ENCODE measurements around the gene BBS4.
"Not testable (repeated sequence)": the region's sequence is repeated elsewhere in the genome, so short reads cannot be mapped to it uniquely, and the experiment has no call there.

BBS4 gene

DNA sequence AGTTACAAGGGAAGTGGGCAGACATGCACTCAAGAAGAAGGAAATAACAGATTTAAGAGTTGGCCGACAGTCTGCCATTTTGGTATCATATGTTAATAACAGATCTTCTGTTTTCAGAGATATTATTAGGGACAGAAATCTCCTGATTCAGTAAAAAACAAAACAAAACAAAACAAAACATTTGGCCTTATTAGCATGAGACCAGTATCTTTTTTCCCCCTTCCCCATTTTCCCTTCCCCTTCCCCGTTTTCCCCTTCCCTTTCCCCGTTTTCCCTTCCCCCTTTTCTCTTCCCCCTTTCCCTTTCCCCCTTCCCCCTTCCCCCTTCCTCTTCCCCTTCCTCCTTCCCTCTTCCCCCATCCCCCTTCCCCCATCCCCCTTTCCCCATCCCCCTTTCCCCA lies 39.4 kb downstream of the BBS4 start:
- DNase-seq (ENCODE audit: low read depth in 1 of 2, low spot score in 1 of 2), result no peak
- TF ChIP-seq JUND (IDR thresholded peaks at IDR 0.05; ENCODE audit: low read depth), result no peak
- in situ Hi-C loops (cut with HindIII; ENCODE audit: low pct_unique_long_range_greater_than_20kb, low sequenced_read_pairs), result no loop called here

DNA sequence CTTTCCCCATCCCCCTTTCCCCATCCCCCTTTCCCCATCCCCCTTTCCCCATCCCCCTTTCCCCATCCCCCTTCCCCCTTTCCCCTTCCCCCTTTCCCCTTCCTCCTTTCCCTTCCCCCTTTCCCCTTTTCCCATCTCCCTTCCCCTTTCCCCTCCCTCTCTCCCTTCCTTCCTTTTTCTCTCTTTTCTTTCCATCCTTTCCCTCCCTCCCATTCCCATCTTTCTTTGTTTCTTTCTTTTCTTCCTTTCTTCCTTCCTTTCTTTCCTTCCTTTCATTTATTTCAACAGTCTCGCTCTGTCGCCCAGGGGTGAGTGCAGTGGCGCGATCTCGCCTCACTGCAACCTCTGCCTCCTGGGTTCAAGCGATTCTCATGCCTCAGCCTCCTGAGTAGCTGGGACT lies 39.8 kb downstream of the BBS4 start:
- DNase-seq (ENCODE audit: low read depth in 1 of 2, low spot score in 1 of 2); in situ Hi-C loops (cut with HindIII; ENCODE audit: low pct_unique_long_range_greater_than_20kb, low sequenced_read_pairs): not testable (repeated sequence)

DNA sequence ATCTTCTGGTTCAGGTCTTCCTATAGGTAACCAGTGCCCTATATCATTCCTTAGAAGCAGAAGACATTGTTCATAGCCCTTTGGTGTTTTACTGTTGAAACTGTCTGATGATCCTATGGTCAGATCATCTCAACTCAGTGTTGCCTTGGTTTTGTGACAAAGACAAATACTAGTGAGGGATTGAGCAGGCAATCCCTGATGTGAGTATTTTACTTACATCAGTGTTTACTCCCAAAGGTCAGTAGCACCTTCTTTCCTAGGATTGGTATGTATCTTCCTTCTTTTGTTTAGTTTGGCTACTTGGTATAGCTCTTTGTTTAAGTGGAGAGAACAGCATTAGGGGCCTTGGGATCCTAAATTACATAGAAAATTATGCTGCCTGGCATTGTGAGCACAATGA lies 41.1 kb downstream of the BBS4 start:
- DNase-seq (ENCODE audit: low read depth in 1 of 2, low spot score in 1 of 2), result no peak
- in situ Hi-C loops (cut with HindIII; ENCODE audit: low pct_unique_long_range_greater_than_20kb, low sequenced_read_pairs), result no loop called here
- no peak for TF ChIP-seq JUND (IDR thresholded peaks at IDR 0.05; ENCODE audit: low read depth)

DNA sequence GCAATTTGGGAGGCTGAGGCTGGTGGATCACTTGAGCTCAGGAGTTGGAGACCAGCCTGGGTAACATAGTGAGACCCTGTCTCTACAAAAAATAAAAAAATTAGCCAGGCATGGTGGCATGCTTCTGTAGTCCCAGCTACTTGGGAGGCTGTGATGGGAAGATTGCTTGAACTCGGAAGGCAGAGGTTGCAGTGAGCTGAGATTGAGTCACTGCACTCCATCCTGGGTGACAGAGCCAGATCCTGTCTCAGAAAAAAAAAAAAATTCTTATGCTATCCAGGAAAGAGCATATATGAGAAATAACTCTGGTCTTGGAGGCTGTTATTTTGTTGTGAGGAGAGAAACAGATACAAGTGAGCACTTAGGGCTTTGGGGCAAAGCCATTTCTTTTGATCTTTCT lies 42.2 kb downstream of the BBS4 start:
- DNase-seq (ENCODE audit: low read depth in 1 of 2, low spot score in 1 of 2); in situ Hi-C loops (cut with HindIII; ENCODE audit: low pct_unique_long_range_greater_than_20kb, low sequenced_read_pairs): not testable (repeated sequence)

DNA sequence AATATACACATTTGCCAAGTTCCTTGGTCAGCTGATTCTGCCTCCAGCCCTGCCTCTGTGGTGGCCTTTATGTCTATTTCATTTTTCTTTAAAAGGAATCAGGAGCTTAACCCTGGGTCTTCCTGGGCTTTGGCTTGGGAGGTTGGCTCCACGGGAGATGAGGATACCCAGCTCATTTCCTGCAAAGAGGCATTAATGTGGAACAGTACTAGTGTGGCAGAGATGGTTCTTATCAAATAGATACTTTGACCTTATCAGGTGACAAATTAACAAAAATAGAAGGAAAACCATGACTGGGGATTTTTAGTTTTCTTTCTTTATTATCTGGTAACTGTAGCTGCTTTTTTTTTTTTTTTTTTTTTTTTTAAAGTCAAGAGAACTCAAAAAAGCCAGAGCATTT lies 42.8 kb downstream of the BBS4 start:
- no peak for DNase-seq (ENCODE audit: low read depth in 1 of 2, low spot score in 1 of 2)
- in situ Hi-C loops (cut with HindIII; ENCODE audit: low pct_unique_long_range_greater_than_20kb, low sequenced_read_pairs), result no loop called here
- TF ChIP-seq JUND (IDR thresholded peaks at IDR 0.05; ENCODE audit: low read depth), result no peak

DNA sequence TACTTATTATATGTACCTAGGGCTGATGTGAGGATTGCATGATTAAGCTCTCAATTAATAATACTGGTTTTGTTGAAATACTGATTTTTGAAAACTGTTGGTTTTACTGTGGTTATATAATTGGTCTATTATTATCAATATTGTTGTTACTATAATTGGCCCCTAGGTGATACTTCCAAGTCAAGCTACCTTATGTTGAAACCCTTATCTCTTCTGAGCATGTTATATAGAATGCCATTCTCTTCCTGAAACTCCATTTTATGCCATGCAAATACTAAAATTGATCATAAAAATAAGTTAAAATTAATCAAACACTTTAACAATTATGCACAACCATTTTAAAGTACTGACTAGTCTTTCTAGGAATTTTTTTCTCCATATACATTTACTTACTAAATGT lies 46.1 kb downstream of the BBS4 start:
- in situ Hi-C loops (cut with HindIII; ENCODE audit: low pct_unique_long_range_greater_than_20kb, low sequenced_read_pairs), result no loop called here
- TF ChIP-seq JUND (IDR thresholded peaks at IDR 0.05; ENCODE audit: low read depth), result no peak
- no peak for DNase-seq (ENCODE audit: low read depth in 1 of 2, low spot score in 1 of 2)

DNA sequence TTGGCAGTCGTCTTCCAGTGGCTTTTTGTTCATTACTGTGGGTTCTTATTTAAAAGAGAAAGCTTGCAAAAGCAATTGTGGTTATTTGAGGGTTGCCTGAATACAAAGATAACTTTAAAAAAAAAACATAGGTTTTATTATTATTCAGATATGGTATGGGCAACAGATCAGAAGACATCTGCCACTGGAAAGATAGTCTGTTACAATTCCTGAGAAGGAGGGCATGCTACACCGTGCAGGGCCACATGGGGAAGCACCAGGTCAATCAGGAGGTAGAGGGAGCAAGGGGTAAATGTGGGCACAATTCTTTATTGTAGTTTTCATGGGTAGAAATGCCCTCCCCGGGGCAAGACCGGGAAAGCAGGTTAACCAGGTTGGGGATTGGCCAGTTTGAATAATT lies 46.5 kb downstream of the BBS4 start:
- no peak for TF ChIP-seq JUND (IDR thresholded peaks at IDR 0.05; ENCODE audit: low read depth)
- no peak for DNase-seq (ENCODE audit: low read depth in 1 of 2, low spot score in 1 of 2)
- in situ Hi-C loops (cut with HindIII; ENCODE audit: low pct_unique_long_range_greater_than_20kb, low sequenced_read_pairs), result no loop called here

DNA sequence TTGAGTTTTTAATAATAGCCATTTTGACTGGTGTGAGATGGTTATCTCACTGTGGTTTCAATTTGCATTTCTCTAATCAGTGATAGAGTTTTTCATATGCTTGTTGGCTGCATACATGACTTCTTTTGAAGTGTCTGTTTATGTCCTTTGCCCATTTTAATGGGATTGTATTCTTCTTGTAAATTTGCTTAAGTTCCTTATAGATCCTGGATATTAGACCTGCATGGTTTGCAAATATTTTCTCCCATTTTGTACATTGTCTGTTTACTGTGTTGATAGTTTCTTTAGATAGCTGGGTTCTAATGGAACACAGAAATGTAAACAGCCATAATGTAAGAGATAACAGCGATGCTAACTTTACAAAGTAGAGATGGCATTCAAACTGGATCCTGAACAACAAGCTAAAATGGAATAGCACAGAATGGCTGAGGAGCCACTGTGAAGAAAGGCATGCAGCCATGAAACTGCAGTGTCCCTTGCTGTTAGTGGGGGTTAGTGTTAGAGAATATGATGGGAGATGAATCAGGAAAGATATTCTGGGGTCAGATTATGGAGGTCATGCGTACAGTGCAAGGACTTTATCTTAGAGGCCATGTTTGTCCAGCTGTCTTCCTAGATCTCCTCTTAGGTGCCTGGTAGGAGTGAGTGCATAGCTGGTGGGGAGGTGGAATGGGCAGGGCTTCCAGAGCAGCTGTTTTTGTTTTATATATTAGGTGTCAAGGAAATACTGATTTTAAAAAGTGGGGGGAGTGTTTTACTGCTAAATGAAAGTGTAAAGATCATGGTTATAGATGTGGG lies 48.1 kb downstream of the BBS4 start:
- no peak for DNase-seq (ENCODE audit: low read depth in 1 of 2, low spot score in 1 of 2)
- in situ Hi-C loops (cut with HindIII; ENCODE audit: low pct_unique_long_range_greater_than_20kb, low sequenced_read_pairs), result no loop called here
- no peak for TF ChIP-seq JUND (IDR thresholded peaks at IDR 0.05; ENCODE audit: low read depth)

DNA sequence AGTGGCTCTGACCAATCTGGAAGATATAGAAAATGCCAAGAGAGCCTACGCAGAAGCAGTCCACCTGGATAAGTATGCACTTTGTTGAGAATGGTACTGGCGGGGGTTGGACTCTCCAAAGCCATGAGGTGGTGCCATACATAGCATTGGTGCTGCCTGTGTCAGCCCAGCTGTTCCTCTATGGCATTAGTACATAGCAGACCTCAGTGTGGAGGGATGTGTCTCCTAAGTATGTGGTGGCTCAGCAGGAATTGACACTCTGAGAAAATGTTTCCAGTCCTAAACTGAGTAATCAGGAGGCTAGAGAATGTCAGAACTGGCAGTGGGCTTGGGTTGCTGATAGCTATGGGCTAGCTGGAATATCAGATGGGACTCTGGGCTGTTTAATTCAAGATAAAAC lies 49.1 kb downstream of the BBS4 start:
- no peak for DNase-seq (ENCODE audit: low read depth in 1 of 2, low spot score in 1 of 2)
- no peak for TF ChIP-seq JUND (IDR thresholded peaks at IDR 0.05; ENCODE audit: low read depth)
- in situ Hi-C loops (cut with HindIII; ENCODE audit: low pct_unique_long_range_greater_than_20kb, low sequenced_read_pairs), result no loop called here

DNA sequence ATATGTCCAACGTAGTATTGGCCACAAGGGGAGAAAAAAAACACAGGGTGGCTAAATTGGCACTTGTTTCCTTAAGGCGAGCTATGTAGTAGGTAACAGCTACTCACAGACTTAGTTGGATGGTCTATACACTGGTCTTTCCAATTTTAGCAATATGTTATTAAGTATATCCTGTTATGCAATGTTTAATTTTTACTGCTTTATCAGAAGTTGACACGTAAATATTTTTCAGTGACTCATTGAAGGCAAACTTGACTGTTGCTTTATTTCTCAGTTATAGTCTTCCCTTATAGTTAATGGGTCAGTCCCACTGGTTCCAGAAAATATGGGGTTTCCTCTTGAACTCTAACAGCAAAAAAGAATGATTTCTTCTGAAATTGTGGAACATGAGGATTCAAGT lies 51.1 kb downstream of the BBS4 start:
- in situ Hi-C loops (cut with HindIII; ENCODE audit: low pct_unique_long_range_greater_than_20kb, low sequenced_read_pairs), result no loop called here
- DNase-seq (ENCODE audit: low read depth in 1 of 2, low spot score in 1 of 2), result no peak
- TF ChIP-seq JUND (IDR thresholded peaks at IDR 0.05; ENCODE audit: low read depth), result no peak

DNA sequence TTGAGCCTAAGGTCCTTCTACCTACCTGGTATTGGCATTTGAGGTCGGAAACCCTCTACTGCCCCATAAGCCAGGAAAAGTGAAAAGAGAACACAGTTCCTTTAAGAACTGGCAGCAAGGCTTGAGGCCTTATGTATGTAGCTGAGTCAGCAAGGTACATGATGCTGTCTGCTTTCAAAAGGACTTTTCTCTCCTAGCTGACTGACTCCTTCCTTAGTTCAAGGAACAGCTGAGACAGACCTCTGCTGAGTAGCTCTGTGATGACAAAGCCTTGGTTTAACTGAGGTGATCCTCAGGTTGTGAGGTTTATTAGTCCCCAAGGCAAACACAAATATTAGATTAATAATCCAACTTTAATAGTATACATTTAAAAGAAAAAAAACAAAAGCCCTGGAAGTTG lies 51.7 kb downstream of the BBS4 start:
- in situ Hi-C loops (cut with HindIII; ENCODE audit: low pct_unique_long_range_greater_than_20kb, low sequenced_read_pairs), result no loop called here
- DNase-seq (ENCODE audit: low read depth in 1 of 2, low spot score in 1 of 2), result no peak
- no peak for TF ChIP-seq JUND (IDR thresholded peaks at IDR 0.05; ENCODE audit: low read depth)

DNA sequence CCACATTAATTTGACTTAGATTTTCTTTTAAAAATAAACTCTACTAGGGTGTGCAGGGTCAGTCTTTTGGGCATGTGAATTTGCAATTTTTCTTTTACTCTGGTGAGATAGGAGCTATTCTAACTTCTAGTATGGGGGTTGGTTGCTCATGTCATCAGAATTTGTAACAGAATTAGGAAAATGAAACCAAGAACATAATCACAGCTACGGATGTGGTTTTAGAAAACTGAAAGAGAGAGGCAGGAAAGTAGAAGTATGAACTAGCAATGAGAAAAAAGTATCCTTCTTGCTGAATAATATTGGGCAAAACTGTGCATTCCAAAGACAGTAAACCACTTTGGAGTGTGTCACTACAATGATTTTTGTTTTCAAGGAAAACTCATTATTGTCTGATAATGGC lies 54.2 kb downstream of the BBS4 start:
- no peak for TF ChIP-seq JUND (IDR thresholded peaks at IDR 0.05; ENCODE audit: low read depth)
- in situ Hi-C loops (cut with HindIII; ENCODE audit: low pct_unique_long_range_greater_than_20kb, low sequenced_read_pairs), result no loop called here

DNA sequence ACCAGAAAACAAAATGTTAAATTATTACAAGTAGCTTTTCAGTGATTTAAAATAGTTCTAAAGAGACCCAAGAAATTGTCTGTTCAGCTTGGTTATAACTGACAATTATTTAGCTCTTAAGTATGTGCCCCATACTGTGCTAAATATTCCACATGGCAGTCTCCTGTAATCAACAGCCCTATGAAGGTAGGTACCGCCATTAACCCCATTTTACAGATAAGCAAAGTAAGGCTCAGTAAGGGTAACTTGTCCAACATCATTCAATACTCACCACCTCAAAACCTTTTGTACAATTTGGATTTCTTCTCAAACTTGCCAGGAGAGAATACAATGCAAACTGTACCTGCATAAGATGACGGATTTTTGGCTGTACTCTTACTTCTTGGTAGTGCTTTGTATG lies 63.7 kb downstream of the BBS4 start:
- no peak for TF ChIP-seq JUND (IDR thresholded peaks at IDR 0.05; ENCODE audit: low read depth)
- in situ Hi-C loops (cut with HindIII; ENCODE audit: low pct_unique_long_range_greater_than_20kb, low sequenced_read_pairs), result no loop called here
- no peak for DNase-seq (ENCODE audit: low read depth in 1 of 2, low spot score in 1 of 2)

More for the DNA sequence above, 54.2 kb downstream of the BBS4 start:
- DNase-seq (ENCODE audit: low read depth in 1 of 2, low spot score in 1 of 2), result no peak

Data from T47D (cell line).